H1 (cell line): ENCODE results near the gene DIDO1. TPM values are rescaled to one million over a fixed set of nuclear protein-coding genes. Genes with fewer than 3 reads are reported as not detected.

Experiments
- CTCF ChIA-PET: fragments of 300-600 bp; sonication (Branson Sonifier 250); formaldehyde crosslinking; loops from one replicate; lab custom pipeline; 2021; ENCODE audit not compliant: partially characterized antibody; lab: Charles Lee
- POLR2A ChIA-PET: fragments of 300-600 bp; sonication (Branson Sonifier 250); formaldehyde crosslinking; loops from one replicate; lab custom pipeline; 2021; ENCODE audit warnings: inconsistent platforms; ENCODE audit not compliant: partially characterized antibody; lab: Charles Lee
- DNase-seq, 2 experiments: peaks; one replicate each; pipeline versions ENCODE4 v3.0.0 to v3.0.0-alpha.2; 2010 to 2022; ENCODE audit warnings: low spot score in 2 of 2, low read depth in 1 of 2, mixed read lengths in 1 of 2
- FAIRE-seq: peaks from 2 replicates; lab custom pipeline; 2011; peaks lifted over from hg19 to GRCh38; lab: Jason Lieb, UNC
- H2AFZ ChIP-seq: 2 replicates; pipeline ENCODE4 v1.8.1; 2012; ENCODE audit warnings: low read length, inconsistent platforms
- H2AK5ac ChIP-seq: 2 replicates; pipeline ENCODE4 v1.6.1; 2013; ENCODE audit warnings: low read depth, low read length
- H2BK120ac ChIP-seq: replicated peaks from 2 replicates; pipeline ENCODE3; 2013; ENCODE audit warnings: low read depth, low read length, inconsistent platforms
- H2BK12ac ChIP-seq: 2 replicates; pipeline ENCODE4 v1.6.1; 2013; ENCODE audit warnings: low read depth, low read length
- H2BK15ac ChIP-seq: 2 replicates; pipeline ENCODE4 v1.6.1; 2013; ENCODE audit warnings: low read length
- H2BK20ac ChIP-seq: 2 replicates; pipeline ENCODE4 v1.6.1; 2013; ENCODE audit warnings: low read length
- H2BK5ac ChIP-seq: 2 replicates; pipeline ENCODE4 v1.6.1; 2013; ENCODE audit warnings: low read depth, low read length
- H3K14ac ChIP-seq: 2 replicates; pipeline ENCODE4 v1.6.1; 2013; ENCODE audit warnings: inconsistent platforms; ENCODE audit not compliant: insufficient read length
- H3K18ac ChIP-seq: 2 replicates; pipeline ENCODE4 v1.6.1; 2013; ENCODE audit warnings: low read length; ENCODE audit errors: extremely low read depth
- H3K23ac ChIP-seq: 2 replicates; pipeline ENCODE4 v1.6.1; 2013; ENCODE audit warnings: inconsistent platforms; ENCODE audit not compliant: insufficient read length
- H3K23me2 ChIP-seq: 2 replicates; pipeline ENCODE4 v1.6.1; 2013; ENCODE audit warnings: low read depth, low read length
- H3K27ac ChIP-seq: 2 replicates; pipeline ENCODE4 v1.6.1; 2011; ENCODE audit warnings: low read depth, low read length, inconsistent platforms
- H3K27me3 ChIP-seq, 4 experiments: replicated peaks in 1 of 4; 1 replicate in 1 of 4; 2 replicates in 3 of 4; pipeline versions ENCODE4 v1.6.1 to v1.8.1; 2011 to 2013; ENCODE audit warnings: low read length in 3 of 4, mild to moderate bottlenecking in 3 of 4, inconsistent platforms in 2 of 4, mixed read lengths in 2 of 4, moderate library complexity in 1 of 4; ENCODE audit not compliant: control insufficient read depth in 3 of 4, insufficient read depth in 3 of 4; ENCODE audit errors: extremely low read depth in 1 of 4
- H3K36me3 ChIP-seq, 4 experiments: 2 replicates each; pipeline versions ENCODE4 v1.6.1 to v1.8.1; 2011 to 2013; ENCODE audit warnings: mild to moderate bottlenecking in 4 of 4, low read length in 3 of 4, moderate library complexity in 2 of 4, control low read depth in 1 of 4, inconsistent platforms in 1 of 4; ENCODE audit not compliant: insufficient read depth in 4 of 4, control insufficient read depth in 2 of 4
- H3K4ac ChIP-seq: replicated peaks from 2 replicates; pipeline ENCODE3; 2013; ENCODE audit warnings: low read length, low read depth, mixed read lengths, inconsistent platforms; ENCODE audit not compliant: insufficient read length
- H3K4me1 ChIP-seq, 4 experiments: replicated peaks in 1 of 4; 1 replicate in 1 of 4; 2 replicates in 3 of 4; pipeline versions ENCODE4 v1.6.1 to v1.8.1; 2011 to 2013; ENCODE audit warnings: low read length in 3 of 4, inconsistent platforms in 2 of 4, mixed read lengths in 1 of 4; ENCODE audit not compliant: insufficient read depth in 4 of 4, control insufficient read depth in 3 of 4
- H3K4me2 ChIP-seq, 2 experiments: 2 replicates each; pipeline versions ENCODE4 v1.6.1 to v1.8.1; 2011 to 2013; ENCODE audit warnings: low read depth in 2 of 2, low read length in 2 of 2, control low read depth in 1 of 2, inconsistent platforms in 1 of 2, mild to moderate bottlenecking in 1 of 2; ENCODE audit not compliant: insufficient read depth in 1 of 2
- H3K4me3 ChIP-seq, 4 experiments: fragments of 200-600, 300-600 bp in 1 of 4; sonication (generic), shearing (Covaris generic), sonication (Bioruptor Twin) in 1 of 4; 2 replicates each; pipeline versions ENCODE4 v1.5.1 to v1.8.1; 2011 to 2016; ENCODE audit warnings: low read length in 4 of 4, low read depth in 3 of 4, control low read depth in 2 of 4, inconsistent platforms in 2 of 4, mild to moderate bottlenecking in 2 of 4, mixed read lengths in 1 of 4, moderate library complexity in 1 of 4; ENCODE audit not compliant: insufficient read depth in 2 of 4; ENCODE audit errors: extremely low read depth in 1 of 4
- H3K56ac ChIP-seq: replicated peaks from 2 replicates; pipeline ENCODE3; 2013; ENCODE audit warnings: low read depth, mild to moderate bottlenecking, mixed read lengths, low read length, inconsistent platforms; ENCODE audit not compliant: insufficient read length
- H3K79me1 ChIP-seq: 2 replicates; pipeline ENCODE4 v1.6.1; 2013; ENCODE audit warnings: low read depth, low read length, control low read depth
- H3K79me2 ChIP-seq, 2 experiments: 2 replicates each; pipeline versions ENCODE4 v1.6.1 to v1.8.1; 2012 to 2013; ENCODE audit warnings: low read length in 2 of 2, mild to moderate bottlenecking in 2 of 2, inconsistent platforms in 1 of 2; ENCODE audit not compliant: insufficient read depth in 2 of 2, control insufficient read depth in 1 of 2
- H3K9ac ChIP-seq, 4 experiments: replicated peaks in 1 of 4; 1 replicate in 1 of 4; 2 replicates in 3 of 4; pipeline versions ENCODE4 v1.6.1 to v1.8.1; 2011 to 2013; ENCODE audit warnings: low read depth in 3 of 4, low read length in 3 of 4, control low read depth in 2 of 4, mild to moderate bottlenecking in 2 of 4, moderate library complexity in 2 of 4, inconsistent platforms in 1 of 4; ENCODE audit errors: extremely low read depth in 1 of 4
- H3K9me3 ChIP-seq, 2 experiments: 2 replicates each; pipeline versions ENCODE4 v1.6.1 to v1.8.1; 2012 to 2013; ENCODE audit warnings: mild to moderate bottlenecking in 2 of 2, moderate library complexity in 2 of 2, control low read depth in 1 of 2, inconsistent platforms in 1 of 2, low read depth in 1 of 2, low read length in 1 of 2, mixed read lengths in 1 of 2; ENCODE audit not compliant: insufficient read depth in 2 of 2
- H4K20me1 ChIP-seq, 2 experiments: replicated peaks in 1 of 2; 2 replicates each; pipeline versions ENCODE3 to v1.8.1; 2011 to 2013; ENCODE audit warnings: inconsistent platforms in 2 of 2, low read length in 2 of 2, mild to moderate bottlenecking in 1 of 2; ENCODE audit not compliant: insufficient read depth in 2 of 2, control insufficient read depth in 1 of 2
- H4K5ac ChIP-seq: 2 replicates; pipeline ENCODE4 v1.6.1; 2013; ENCODE audit warnings: low read length, low read depth, mixed read lengths, inconsistent platforms; ENCODE audit not compliant: insufficient read length
- H4K8ac ChIP-seq: 2 replicates; pipeline ENCODE4 v1.8.0; 2013; ENCODE audit warnings: mild to moderate bottlenecking, moderate library complexity, low read length, inconsistent platforms; ENCODE audit not compliant: insufficient read depth; ENCODE audit errors: extremely low read depth
- H4K91ac ChIP-seq: replicated peaks from 2 replicates; pipeline ENCODE3; 2013; ENCODE audit warnings: low read length, mixed read lengths, inconsistent platforms; ENCODE audit not compliant: insufficient read length
- BACH1 ChIP-seq: IDR thresholded peaks from 2 replicates; pipeline ENCODE4 v1.6.1; 2012; ENCODE audit warnings: low read length, improper control_type of control experiment
- CBX8 ChIP-seq: fragments of 300-800, 300-1000 bp; sonication (generic); IDR thresholded peaks from 2 replicates; pipeline ENCODE4 v1.7.1; 2016; ENCODE audit warnings: low read depth, low read length, borderline replicate concordance
- FOSL1 ChIP-seq: IDR thresholded peaks from 2 replicates; pipeline ENCODE4 v1.6.1; 2011; ENCODE audit warnings: mild to moderate bottlenecking, low read depth, low read length, moderate library complexity; ENCODE audit not compliant: insufficient read depth
- HDAC6 ChIP-seq: IDR thresholded peaks from one replicate; pipeline ENCODE4 v1.7.1; 2012; ENCODE audit warnings: low read depth, mild to moderate bottlenecking, inconsistent platforms, low read length, moderate library complexity
- JUN ChIP-seq: IDR thresholded peaks from 2 replicates; pipeline ENCODE4 v1.6.1; 2011; ENCODE audit warnings: low read depth, mild to moderate bottlenecking, improper control_type of control experiment, low read length
- KDM5A ChIP-seq: fragments of 200-600 bp; IDR thresholded peaks from 2 replicates; pipeline ENCODE4 v1.7.1; 2012; ENCODE audit warnings: mild to moderate bottlenecking, low read length, inconsistent platforms, mixed read lengths
- NANOG ChIP-seq: IDR thresholded peaks from 2 replicates; pipeline ENCODE4 v1.6.1; 2011; ENCODE audit warnings: low read length, low read depth, mild to moderate bottlenecking, inconsistent platforms; ENCODE audit not compliant: insufficient read depth, poor library complexity, severe bottlenecking
- POU5F1 ChIP-seq: IDR thresholded peaks from 2 replicates; pipeline ENCODE4 v1.6.1; 2011; ENCODE audit warnings: low read depth, mild to moderate bottlenecking, low read length, moderate library complexity
- RBBP5 ChIP-seq: IDR thresholded peaks from 2 replicates; pipeline ENCODE4 v1.7.1; 2012; ENCODE audit warnings: low read depth, mild to moderate bottlenecking, inconsistent platforms, low read length, moderate library complexity, borderline replicate concordance
- RFX5 ChIP-seq: IDR thresholded peaks from 2 replicates; pipeline ENCODE4 v1.6.1; 2011; ENCODE audit warnings: low read depth, low read length, improper control_type of control experiment, borderline replicate concordance
- SIRT6 ChIP-seq: IDR thresholded peaks from one replicate; pipeline ENCODE4 v1.7.1; 2012; ENCODE audit warnings: low read length, inconsistent platforms
- SIX5 ChIP-seq: IDR thresholded peaks from 2 replicates; pipeline ENCODE4 v1.6.1; 2011; ENCODE audit warnings: mild to moderate bottlenecking, low read depth, low read length
- SP4 ChIP-seq: IDR thresholded peaks from 2 replicates; pipeline ENCODE4 v1.6.1; 2012; ENCODE audit warnings: low read length, inconsistent platforms
- SRF ChIP-seq: IDR thresholded peaks from 2 replicates; pipeline ENCODE4 v1.6.1; 2011; ENCODE audit warnings: mild to moderate bottlenecking, low read depth, low read length, moderate library complexity
- TBP ChIP-seq: IDR thresholded peaks from 2 replicates; pipeline ENCODE4 v1.6.1; 2011; ENCODE audit warnings: low read depth, low read length, improper control_type of control experiment
- WGBS, 2 experiments: shearing (Covaris generic) in 1 of 2; methylation state at CpG; one replicate each; pipeline versions ENCODE4 v1.1.6 to v1.1.7; 2013 to 2015; ENCODE audit warnings: low lambda C conversion rate in 2 of 2, mixed read lengths in 2 of 2, inconsistent platforms in 1 of 2, low coverage in 1 of 2, missing lambda C conversion rate in 1 of 2; ENCODE audit not compliant: insufficient replicate concordance in 2 of 2, insufficient coverage in 1 of 2, insufficient read length in 1 of 2; ENCODE audit errors: extremely low coverage in 1 of 2, missing lambda C conversion rate in 1 of 2; 5-methylcytosine and 5-hydroxymethylcytosine counted together
- polyA plus RNA-seq, 7 experiments: library from polyadenylated mRNA; depleted of rRNA in 3 of 7; stranded (reverse) in 5 of 7; unstranded in 2 of 7; fragments of >200 nt in 5 of 7; fragments of 200-250 nt in 2 of 7; gene quantifications; 1 replicate in 5 of 7; 2 replicates in 1 of 7; 4 replicates in 1 of 7; pipeline versions ENCODE4 v1.2.1 to v1.2.3, GENCODE V29; 2011 to 2013; ENCODE audit warnings: missing spikeins in 2 of 7, mixed read lengths in 2 of 7
- total RNA-seq: library from RNA; stranded (reverse); fragmentation: NEBNext Ultra II Directional; extraction: Animal tissue kit (Norgen Biotek cat#: 25700); gene quantifications from 2 replicates; pipeline ENCODE4 v1.2.1, GENCODE V29; 2021

DIDO1 gene
- total and polyA plus RNA-seq, 2 of the 8 experiments (the other 6 are each of a cell fraction or from before 2014, with no cell fraction given): 53.6 to 82.8 TPM

DNA sequence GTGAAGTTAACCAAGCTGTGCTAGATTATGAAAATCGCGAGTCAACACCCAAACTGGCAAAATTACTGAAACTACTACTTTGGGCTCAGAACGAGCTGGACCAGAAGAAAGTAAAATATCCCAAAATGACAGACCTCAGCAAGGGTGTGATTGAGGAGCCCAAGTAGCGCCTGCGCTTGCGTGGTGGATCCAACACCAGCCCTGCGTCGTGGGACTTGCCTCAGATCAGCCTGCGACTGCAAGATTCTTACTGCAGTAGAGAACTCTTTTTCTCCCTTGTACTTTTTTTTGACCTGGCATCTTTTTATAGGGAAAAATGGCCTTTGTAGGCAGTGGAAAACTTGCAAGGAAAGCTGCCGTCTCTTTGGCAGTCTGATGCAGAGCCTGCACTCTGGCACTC lies 18.4 kb upstream of the DIDO1 start:
- Histone ChIP-seq H4K91ac (no peak overlapping the region), H2BK12ac (no peak overlapping the region), H4K20me1 (peaks cover 8 to 28% of the 10 kb centered on the region in 2 experiments), H2AK5ac (no peak overlapping the region), H4K5ac (no peak overlapping the region), H3K14ac (no peak overlapping the region), H2BK20ac (no peak overlapping the region), H4K8ac (no peak overlapping the region), H3K23ac (no peak overlapping the region), H3K4me3 (no peak overlapping the region), H3K56ac (no peak overlapping the region), H3K18ac (no peak overlapping the region), H3K27me3 (no peaks in the 10 kb centered on the region), H2BK5ac (no peak overlapping the region), H3K4me1 (peaks cover 0 to 2% (median 0%) of the 10 kb centered on the region in 4 experiments; a peak in 3 of 7 replicates), H3K79me2 (peaks cover 13 to 72% of the 10 kb centered on the region in 2 experiments), H3K9me3 (no peaks in the 10 kb centered on the region), H3K4me2 (no peak overlapping the region), H3K79me1 (peaks cover 10% of the 10 kb centered on the region; the same call in 1 of the 2 replicates), H3K36me3 (peaks cover 29 to 71% (median 51%) of the 10 kb centered on the region in 4 experiments), H3K9ac (no peak overlapping the region), H3K27ac (no peak overlapping the region), H2BK120ac (no peak overlapping the region), H3K4ac (no peak overlapping the region), H2AFZ (no peak overlapping the region), H3K23me2 (no peaks in the 10 kb centered on the region), H2BK15ac (no peak overlapping the region)
- FAIRE-seq (no peak), DNase-seq (no peak)
- WGBS, 2 experiments: 94% methylated on average over 10 of the region's 10 CpGs; no CpG with 5 or more reads in 1 of the 2 experiments
- ChIA-PET CTCF (interaction anchor here (0.7 to 7.0 kb wide), 12 partner anchors 9 to 50 kb away, joined by 3 to 50 read pairs (median 4); partner anchors contain the start of gene DIDO1), POLR2A (interaction anchor here (0.7 to 19.4 kb wide), 2 partner anchors 25 to 382 kb away, joined by 3 to 363 read pairs; partner anchors contain the start of gene DIDO1)
- TF ChIP-seq SIRT6: no peak
- no peak for TF ChIP-seq BACH1
- no peak for TF ChIP-seq CBX8
- no peak for TF ChIP-seq SP4
- TF ChIP-seq POU5F1: no peak
- no peak for TF ChIP-seq SRF
- no peak for TF ChIP-seq JUN
- no peak for TF ChIP-seq RBBP5
- TF ChIP-seq TBP: no peak
- TF ChIP-seq RFX5: no peak
- no peak for TF ChIP-seq SIX5
- TF ChIP-seq NANOG: no peak
- no peak for TF ChIP-seq HDAC6
- TF ChIP-seq FOSL1: no peak
- TF ChIP-seq KDM5A: no peak
